ENCODE measurements around the gene PIP5KL1.

DNA sequence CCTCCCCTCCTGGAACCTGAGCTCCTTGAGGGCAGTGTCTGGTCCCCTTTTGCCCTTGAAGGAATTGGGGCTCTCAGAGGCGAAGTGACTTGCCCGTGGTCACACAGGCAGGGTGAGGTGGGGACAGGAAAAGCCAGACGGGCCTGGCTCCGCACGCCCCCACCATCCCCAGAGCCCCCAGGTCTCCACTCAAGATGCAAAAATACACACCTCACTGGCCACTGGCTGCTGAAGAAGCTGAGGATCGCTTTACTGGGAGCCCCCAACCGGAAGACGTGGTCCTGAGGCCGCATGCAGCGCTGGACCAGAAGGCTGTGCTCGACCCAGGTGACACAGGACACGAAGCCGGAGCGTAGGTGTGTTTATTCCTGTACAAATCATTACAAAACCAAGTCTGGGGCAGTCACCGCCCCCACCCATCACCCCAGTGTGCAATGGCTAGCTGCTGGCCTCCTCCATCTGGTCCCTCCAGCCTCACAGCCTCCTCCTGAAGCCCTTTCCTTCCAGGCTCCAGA lies 45.5 kb downstream of the PIP5KL1 start:
- TF ChIP-seq, protein P1, sequence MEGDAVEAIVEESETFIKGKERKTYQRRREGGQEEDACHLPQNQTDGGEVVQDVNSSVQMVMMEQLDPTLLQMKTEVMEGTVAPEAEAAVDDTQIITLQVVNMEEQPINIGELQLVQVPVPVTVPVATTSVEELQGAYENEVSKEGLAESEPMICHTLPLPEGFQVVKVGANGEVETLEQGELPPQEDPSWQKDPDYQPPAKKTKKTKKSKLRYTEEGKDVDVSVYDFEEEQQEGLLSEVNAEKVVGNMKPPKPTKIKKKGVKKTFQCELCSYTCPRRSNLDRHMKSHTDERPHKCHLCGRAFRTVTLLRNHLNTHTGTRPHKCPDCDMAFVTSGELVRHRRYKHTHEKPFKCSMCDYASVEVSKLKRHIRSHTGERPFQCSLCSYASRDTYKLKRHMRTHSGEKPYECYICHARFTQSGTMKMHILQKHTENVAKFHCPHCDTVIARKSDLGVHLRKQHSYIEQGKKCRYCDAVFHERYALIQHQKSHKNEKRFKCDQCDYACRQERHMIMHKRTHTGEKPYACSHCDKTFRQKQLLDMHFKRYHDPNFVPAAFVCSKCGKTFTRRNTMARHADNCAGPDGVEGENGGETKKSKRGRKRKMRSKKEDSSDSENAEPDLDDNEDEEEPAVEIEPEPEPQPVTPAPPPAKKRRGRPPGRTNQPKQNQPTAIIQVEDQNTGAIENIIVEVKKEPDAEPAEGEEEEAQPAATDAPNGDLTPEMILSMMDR (IDR thresholded peaks at IDR 0.05; ENCODE audit: low read depth, low read length): no peak
- no peak for TF ChIP-seq EZH2phosphoT487 (IDR thresholded peaks at IDR 0.05; ENCODE audit: low read depth)

Measured in OCI-LY3 (cell line).